GM12874 (cell line): Measurements from ENCODE around the gene NAGLU.
A peak's percentile ranks its signal among the peaks of the same experiment; 100 is the strongest.

Experiments used
- TF ChIP-seq, protein P1 (sequence below): IDR thresholded peaks from 2 replicates; pipeline ENCODE4 v1.5.1; 2011; ENCODE audit warnings: low read depth, mild to moderate bottlenecking, control low read depth, low read length, moderate library complexity; ENCODE audit not compliant: insufficient read depth

The NAGLU gene

DNA sequence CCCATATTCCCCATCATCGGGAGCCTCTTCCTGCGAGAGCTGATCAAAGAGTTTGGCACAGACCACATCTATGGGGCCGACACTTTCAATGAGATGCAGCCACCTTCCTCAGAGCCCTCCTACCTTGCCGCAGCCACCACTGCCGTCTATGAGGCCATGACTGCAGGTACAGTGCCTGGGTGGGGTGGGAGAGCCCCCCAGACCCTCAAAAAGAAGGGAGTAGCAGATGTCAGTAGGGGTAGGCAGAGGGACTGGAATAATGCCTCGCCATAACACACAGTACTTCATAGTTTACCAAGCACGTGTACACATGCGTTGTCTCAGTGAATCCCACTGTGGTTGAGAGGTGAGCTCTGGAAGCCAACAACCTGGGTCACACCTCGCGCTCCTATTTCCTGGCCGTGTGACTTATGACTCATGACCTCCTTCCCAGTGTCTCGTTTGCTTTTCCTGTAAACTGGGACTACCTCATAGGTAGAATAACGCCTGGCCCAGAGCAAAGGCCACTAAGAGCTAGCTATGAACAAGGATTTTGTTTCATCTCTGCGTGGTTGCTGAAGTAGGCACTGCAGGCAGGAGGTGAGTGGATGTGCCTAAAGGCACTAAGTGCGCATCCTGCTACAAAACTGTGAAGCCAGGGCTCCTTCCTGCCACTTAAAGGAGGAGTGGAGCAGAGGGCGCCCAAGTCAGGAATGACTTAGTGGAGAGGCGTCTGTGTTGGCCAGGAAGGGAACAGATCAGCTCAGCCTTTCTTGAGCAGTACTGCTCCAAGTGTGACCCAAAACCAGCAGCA is 5.2 kb downstream of the NAGLU start:
- TF ChIP-seq, protein P1, sequence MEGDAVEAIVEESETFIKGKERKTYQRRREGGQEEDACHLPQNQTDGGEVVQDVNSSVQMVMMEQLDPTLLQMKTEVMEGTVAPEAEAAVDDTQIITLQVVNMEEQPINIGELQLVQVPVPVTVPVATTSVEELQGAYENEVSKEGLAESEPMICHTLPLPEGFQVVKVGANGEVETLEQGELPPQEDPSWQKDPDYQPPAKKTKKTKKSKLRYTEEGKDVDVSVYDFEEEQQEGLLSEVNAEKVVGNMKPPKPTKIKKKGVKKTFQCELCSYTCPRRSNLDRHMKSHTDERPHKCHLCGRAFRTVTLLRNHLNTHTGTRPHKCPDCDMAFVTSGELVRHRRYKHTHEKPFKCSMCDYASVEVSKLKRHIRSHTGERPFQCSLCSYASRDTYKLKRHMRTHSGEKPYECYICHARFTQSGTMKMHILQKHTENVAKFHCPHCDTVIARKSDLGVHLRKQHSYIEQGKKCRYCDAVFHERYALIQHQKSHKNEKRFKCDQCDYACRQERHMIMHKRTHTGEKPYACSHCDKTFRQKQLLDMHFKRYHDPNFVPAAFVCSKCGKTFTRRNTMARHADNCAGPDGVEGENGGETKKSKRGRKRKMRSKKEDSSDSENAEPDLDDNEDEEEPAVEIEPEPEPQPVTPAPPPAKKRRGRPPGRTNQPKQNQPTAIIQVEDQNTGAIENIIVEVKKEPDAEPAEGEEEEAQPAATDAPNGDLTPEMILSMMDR = no peak

DNA sequence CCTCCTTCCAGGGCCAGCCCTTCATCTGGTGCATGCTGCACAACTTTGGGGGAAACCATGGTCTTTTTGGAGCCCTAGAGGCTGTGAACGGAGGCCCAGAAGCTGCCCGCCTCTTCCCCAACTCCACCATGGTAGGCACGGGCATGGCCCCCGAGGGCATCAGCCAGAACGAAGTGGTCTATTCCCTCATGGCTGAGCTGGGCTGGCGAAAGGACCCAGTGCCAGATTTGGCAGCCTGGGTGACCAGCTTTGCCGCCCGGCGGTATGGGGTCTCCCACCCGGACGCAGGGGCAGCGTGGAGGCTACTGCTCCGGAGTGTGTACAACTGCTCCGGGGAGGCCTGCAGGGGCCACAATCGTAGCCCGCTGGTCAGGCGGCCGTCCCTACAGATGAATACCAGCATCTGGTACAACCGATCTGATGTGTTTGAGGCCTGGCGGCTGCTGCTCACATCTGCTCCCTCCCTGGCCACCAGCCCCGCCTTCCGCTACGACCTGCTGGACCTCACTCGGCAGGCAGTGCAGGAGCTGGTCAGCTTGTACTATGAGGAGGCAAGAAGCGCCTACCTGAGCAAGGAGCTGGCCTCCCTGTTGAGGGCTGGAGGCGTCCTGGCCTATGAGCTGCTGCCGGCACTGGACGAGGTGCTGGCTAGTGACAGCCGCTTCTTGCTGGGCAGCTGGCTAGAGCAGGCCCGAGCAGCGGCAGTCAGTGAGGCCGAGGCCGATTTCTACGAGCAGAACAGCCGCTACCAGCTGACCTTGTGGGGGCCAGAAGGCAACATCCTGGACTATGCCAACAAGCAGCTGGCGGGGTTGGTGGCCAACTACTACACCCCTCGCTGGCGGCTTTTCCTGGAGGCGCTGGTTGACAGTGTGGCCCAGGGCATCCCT is 7.4 kb downstream of the NAGLU start:
- TF ChIP-seq, protein P1 = no peak

DNA sequence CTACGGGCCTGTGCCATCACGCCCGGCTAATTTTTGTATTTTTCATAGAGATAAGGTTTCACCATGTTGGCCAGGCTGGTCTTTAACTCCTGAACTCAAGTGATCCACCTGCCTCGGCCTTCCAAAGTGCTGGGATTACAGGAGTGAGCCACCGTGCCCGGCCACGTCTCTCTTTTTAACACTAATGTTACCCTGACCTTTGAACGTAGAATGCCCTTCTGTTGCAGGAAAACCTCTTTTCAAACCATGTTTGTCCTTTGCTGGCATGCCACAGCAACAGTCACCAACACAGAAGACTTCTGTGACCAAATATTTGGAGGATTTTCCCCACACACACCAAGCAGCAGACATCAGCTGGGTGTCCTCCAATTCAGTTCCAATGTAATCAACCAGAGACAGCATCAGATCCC is 8.8 kb downstream of the NAGLU start:
- TF ChIP-seq, protein P1 = no peak

DNA sequence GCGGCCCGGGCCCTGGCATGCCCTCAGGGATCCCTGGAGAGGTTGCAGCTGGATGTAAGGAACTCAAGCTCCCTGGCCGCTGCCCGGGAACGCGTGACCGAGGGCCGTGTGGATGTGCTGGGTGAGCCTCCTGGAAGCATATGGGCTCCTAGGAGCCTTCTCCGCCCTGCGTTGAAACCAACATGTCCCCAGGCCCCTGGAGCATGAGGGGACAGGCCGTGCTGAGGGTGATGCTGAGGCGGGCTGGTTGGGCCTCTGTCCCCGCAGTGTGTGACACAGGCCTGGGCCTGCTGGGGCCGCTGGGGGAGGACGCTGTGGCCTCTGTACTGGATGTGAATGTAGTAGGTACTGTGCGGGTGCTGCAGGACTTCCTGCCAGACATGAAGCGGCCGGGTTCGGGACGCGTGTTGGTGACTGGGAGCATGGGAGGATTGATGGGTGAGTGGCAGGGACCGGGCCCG is 11.0 kb downstream of the NAGLU start:
- TF ChIP-seq, protein P1 = no peak

DNA sequence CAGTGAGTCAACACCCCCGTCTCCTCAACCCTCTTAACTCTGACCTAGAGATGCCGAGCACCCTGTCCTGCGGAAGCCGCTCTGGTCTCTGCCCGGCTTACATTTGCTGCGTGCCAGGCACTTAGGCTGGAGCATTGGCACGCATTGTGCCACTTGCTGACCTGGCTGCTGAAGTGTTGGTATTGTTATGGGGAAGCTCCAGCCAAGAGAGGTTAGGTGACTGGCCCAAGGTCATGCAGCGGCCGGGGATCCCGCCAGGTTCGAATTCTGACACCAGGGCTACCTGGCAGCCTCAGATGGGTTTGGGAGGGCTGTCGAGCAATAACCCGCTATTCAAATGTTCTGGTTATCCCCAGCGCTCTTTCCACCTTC is 11.6 kb downstream of the NAGLU start:
- TF ChIP-seq, protein P1 = no peak

DNA sequence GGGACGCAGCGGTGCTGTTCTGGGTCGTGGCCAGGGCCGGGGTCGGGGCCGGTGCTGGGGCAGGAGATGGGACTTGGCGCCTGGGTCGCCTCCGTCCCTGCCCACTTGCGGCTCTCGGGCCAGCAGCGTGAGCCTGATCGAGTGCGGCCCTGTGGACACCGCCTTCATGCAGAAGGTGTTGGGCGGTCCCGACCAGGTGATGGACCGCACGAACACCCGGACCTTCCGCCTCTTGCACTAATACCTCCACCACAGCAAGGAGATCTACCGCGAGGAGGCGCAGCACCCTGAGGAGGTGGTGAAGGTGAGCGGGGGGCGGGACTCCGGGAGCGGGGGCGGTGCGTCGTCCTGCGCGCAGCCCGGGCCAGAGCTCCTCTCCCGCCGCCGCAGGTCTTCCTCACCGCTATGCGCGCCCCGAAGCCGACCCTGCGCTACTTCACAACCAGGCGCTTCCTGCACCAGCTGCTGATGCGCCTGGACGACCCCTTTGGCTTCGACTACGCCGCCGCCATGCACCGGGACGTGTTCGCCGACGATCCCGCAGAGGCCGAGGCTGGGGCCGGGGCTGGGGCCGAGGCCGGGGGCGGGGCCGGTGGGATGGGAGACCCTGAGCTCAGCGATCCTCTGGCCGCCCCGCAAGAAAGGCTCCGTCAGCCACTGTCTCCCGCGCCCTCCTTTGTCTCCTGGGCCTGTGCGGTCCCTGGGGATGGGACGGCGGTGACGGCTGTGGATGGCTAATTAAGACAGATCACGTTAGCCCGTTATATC is 12.2 kb downstream of the NAGLU start:
- TF ChIP-seq, protein P1 = 0 out of 2 replicates have a peak, but pooled peaks have one; percentile 39
